Mucosa of gallbladder (tissue), 1 donor: Measurements from ENCODE around the gene LPP. TPM values are rescaled to one million over a fixed set of nuclear protein-coding genes. Genes with fewer than 3 reads are reported as not detected.
"Not testable (repeated sequence)": the region's sequence is repeated elsewhere in the genome, so short reads cannot be mapped to it uniquely, and the experiment has no call there.

Experiments used
- DNase-seq: peaks from one replicate; pipeline ENCODE4 v3.0.0-alpha.2; 2020; ENCODE audit warnings: low spot score
- total RNA-seq: library from RNA; stranded (reverse); gene quantifications from one replicate; pipeline ENCODE4 v1.2.1, GENCODE V29; 2021
- donor health status: DM: no; HTN: no; CAD: no.

The LPP gene
- total RNA-seq, 1 donor from 2014 or later: 478 TPM

- DNase-seq: no peak
Measured at GRCh38 chr3:188433521-188434150, 279.7 kb downstream of the LPP start.

- no peak for DNase-seq
Measured at GRCh38 chr3:188434594-188434993, 280.6 kb downstream of the LPP start.

- no peak for DNase-seq
Measured at GRCh38 chr3:188435266-188435665, 281.3 kb downstream of the LPP start.

GRCh38 chr3:188437926-188438325, 284.0 kb downstream of the LPP start:
- DNase-seq: no peak

GRCh38 chr3:188439080-188439479, 285.1 kb downstream of the LPP start:
- DNase-seq: no peak

GRCh38 chr3:188440340-188440972, 286.5 kb downstream of the LPP start:
- no peak for DNase-seq

GRCh38 chr3:188442430-188442829, 288.5 kb downstream of the LPP start:
- no peak for DNase-seq

- not testable (repeated sequence) for DNase-seq
Measured at GRCh38 chr3:188445175-188445574, 291.2 kb downstream of the LPP start.

GRCh38 chr3:188446014-188446413, 292.1 kb downstream of the LPP start:
- no peak for DNase-seq

- no peak for DNase-seq
Measured at GRCh38 chr3:188446766-188447165, 292.8 kb downstream of the LPP start.

GRCh38 chr3:188448813-188449212, 294.9 kb downstream of the LPP start:
- DNase-seq: no peak

- no peak for DNase-seq
Measured at GRCh38 chr3:188449421-188449820, 295.5 kb downstream of the LPP start.

GRCh38 chr3:188452158-188452772, 298.3 kb downstream of the LPP start:
- DNase-seq: no peak

- no peak for DNase-seq
Measured at GRCh38 chr3:188453431-188454384, 299.8 kb downstream of the LPP start.

- no peak for DNase-seq
Measured at GRCh38 chr3:188455748-188456147, 301.8 kb downstream of the LPP start.

- DNase-seq: no peak
Measured at GRCh38 chr3:188458756-188459155, 304.8 kb downstream of the LPP start.

- DNase-seq: no peak
Measured at GRCh38 chr3:188465311-188465710, 311.4 kb downstream of the LPP start.

- DNase-seq: no peak
Measured at GRCh38 chr3:188468196-188468595, 314.2 kb downstream of the LPP start.

- DNase-seq: no peak
Measured at GRCh38 chr3:188468662-188469061, 314.7 kb downstream of the LPP start.

- DNase-seq: no peak
Measured at GRCh38 chr3:188469228-188469885, 315.4 kb downstream of the LPP start.

- DNase-seq: no peak
Measured at GRCh38 chr3:188470508-188471130, 316.7 kb downstream of the LPP start.
